ENCODE measurements around the gene KIF16B. TPM values are rescaled to one million over a fixed set of nuclear protein-coding genes. Genes with fewer than 3 reads are reported as not detected.

KIF16B gene
- total RNA-seq, 1 experiment from 2014 or later, result 7.6 TPM

GRCh38 chr20:16272780-16273360 lies 300.4 kb downstream of the KIF16B start:
- TF ChIP-seq CTCF (IDR thresholded peaks at IDR 0.05) (no peak), ZNF232 (CRISPR knock-in tag; IDR thresholded peaks at IDR 0.05) (no peak), SMAD3 (CRISPR knock-in tag; IDR thresholded peaks at IDR 0.05; ENCODE audit: borderline replicate concordance) (no peak), TP53 (CRISPR knock-in tag; IDR thresholded peaks at IDR 0.05) (no peak), SP1 (CRISPR knock-in tag; conservative IDR thresholded peaks at IDR 0.05) (no peak), GRHL2 (CRISPR knock-in tag; IDR thresholded peaks at IDR 0.05; ENCODE audit: insufficient replicate concordance, severe bottlenecking) (no peak), MAX (CRISPR knock-in tag; IDR thresholded peaks at IDR 0.05) (no peak)
- peaks cover 21% of the 10 kb centered on the region for H3K4me1 Mint-ChIP-seq

GRCh38 chr20:16271450-16271849 lies 301.8 kb downstream of the KIF16B start:
- Mint-ChIP-seq H3K4me1 (peaks cover 21% of the 10 kb centered on the region), H3K36me3 (peaks cover 14% of the 10 kb centered on the region; the same call in 1 of the 2 replicates)

More at GRCh38 chr20:16272780-16273360, 300.4 kb downstream of the KIF16B start:
- Mint-ChIP-seq H3K9me3 (no peaks in the 10 kb centered on the region; the same call in 1 of the 2 replicates), H3K27ac (no peak overlapping the region), H3K36me3 (no peaks in the 10 kb centered on the region), H3K27me3 (ENCODE audit: low read depth) (no peaks in the 10 kb centered on the region), H3K4me3 (no peak overlapping the region)
- ChIA-PET CTCF (no interaction called here), POLR2A (no interaction called here)
- ATAC-seq (no peak), DNase-seq (ENCODE audit: low spot score) (no peak)

More at GRCh38 chr20:16271450-16271849, 301.8 kb downstream of the KIF16B start:
- H3K4me3 Mint-ChIP-seq, result no peak overlapping the region
- POLR2A ChIA-PET, result no interaction called here
- DNase-seq (ENCODE audit: low spot score), result no peak
- H3K9me3 Mint-ChIP-seq, result peaks cover 14% of the 10 kb centered on the region
- no peak for TF ChIP-seq KAT7 (CRISPR knock-in tag; IDR thresholded peaks at IDR 0.05; ENCODE audit: borderline replicate concordance)
- no peak for TF ChIP-seq MYBL2 (CRISPR knock-in tag; IDR thresholded peaks at IDR 0.05)
- no peak for TF ChIP-seq GABPB1 (CRISPR knock-in tag; IDR thresholded peaks at IDR 0.05)
- TF ChIP-seq, protein P1, sequence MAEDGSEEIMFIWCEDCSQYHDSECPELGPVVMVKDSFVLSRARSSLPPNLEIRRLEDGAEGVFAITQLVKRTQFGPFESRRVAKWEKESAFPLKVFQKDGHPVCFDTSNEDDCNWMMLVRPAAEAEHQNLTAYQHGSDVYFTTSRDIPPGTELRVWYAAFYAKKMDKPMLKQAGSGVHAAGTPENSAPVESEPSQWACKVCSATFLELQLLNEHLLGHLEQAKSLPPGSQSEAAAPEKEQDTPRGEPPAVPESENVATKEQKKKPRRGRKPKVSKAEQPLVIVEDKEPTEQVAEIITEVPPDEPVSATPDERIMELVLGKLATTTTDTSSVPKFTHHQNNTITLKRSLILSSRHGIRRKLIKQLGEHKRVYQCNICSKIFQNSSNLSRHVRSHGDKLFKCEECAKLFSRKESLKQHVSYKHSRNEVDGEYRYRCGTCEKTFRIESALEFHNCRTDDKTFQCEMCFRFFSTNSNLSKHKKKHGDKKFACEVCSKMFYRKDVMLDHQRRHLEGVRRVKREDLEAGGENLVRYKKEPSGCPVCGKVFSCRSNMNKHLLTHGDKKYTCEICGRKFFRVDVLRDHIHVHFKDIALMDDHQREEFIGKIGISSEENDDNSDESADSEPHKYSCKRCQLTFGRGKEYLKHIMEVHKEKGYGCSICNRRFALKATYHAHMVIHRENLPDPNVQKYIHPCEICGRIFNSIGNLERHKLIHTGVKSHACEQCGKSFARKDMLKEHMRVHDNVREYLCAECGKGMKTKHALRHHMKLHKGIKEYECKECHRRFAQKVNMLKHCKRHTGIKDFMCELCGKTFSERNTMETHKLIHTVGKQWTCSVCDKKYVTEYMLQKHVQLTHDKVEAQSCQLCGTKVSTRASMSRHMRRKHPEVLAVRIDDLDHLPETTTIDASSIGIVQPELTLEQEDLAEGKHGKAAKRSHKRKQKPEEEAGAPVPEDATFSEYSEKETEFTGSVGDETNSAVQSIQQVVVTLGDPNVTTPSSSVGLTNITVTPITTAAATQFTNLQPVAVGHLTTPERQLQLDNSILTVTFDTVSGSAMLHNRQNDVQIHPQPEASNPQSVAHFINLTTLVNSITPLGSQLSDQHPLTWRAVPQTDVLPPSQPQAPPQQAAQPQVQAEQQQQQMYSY (CRISPR knock-in tag; IDR thresholded peaks at IDR 0.05), result no peak
- TF ChIP-seq GRHL2 (CRISPR knock-in tag; IDR thresholded peaks at IDR 0.05; ENCODE audit: insufficient replicate concordance, severe bottlenecking), result no peak
- no peak for TF ChIP-seq SMAD3 (CRISPR knock-in tag; IDR thresholded peaks at IDR 0.05; ENCODE audit: borderline replicate concordance)
- TF ChIP-seq, protein P2, sequence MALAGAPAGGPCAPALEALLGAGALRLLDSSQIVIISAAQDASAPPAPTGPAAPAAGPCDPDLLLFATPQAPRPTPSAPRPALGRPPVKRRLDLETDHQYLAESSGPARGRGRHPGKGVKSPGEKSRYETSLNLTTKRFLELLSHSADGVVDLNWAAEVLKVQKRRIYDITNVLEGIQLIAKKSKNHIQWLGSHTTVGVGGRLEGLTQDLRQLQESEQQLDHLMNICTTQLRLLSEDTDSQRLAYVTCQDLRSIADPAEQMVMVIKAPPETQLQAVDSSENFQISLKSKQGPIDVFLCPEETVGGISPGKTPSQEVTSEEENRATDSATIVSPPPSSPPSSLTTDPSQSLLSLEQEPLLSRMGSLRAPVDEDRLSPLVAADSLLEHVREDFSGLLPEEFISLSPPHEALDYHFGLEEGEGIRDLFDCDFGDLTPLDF (CRISPR knock-in tag; IDR thresholded peaks at IDR 0.05), result no peak
- TF ChIP-seq SOX15 (CRISPR knock-in tag; IDR thresholded peaks at IDR 0.05), result no peak
- no peak for TF ChIP-seq TEAD1 (CRISPR knock-in tag; IDR thresholded peaks at IDR 0.05)
- no peak for TF ChIP-seq NFYB (CRISPR knock-in tag; conservative IDR thresholded peaks at IDR 0.05; ENCODE audit: low read depth)
- TF ChIP-seq ATF1 (CRISPR knock-in tag; IDR thresholded peaks at IDR 0.05), result no peak
- TF ChIP-seq ZBTB43 (CRISPR knock-in tag; IDR thresholded peaks at IDR 0.05), result no peak
- no peak for TF ChIP-seq ZNF512 (CRISPR knock-in tag; IDR thresholded peaks at IDR 0.05; ENCODE audit: borderline replicate concordance)
- CTCF ChIA-PET, result no interaction called here
- ATAC-seq, result no peak
- H3K27me3 Mint-ChIP-seq (ENCODE audit: low read depth), result peaks cover 3% of the 10 kb centered on the region; the same call in 1 of the 2 replicates
- no peak overlapping the region for H3K27ac Mint-ChIP-seq

All from WTC11 (cell line).